KOPT-K1 (cell line): ENCODE results near the gene MRPL53.
"Not testable (repeated sequence)": the region's sequence is repeated elsewhere in the genome, so short reads cannot be mapped to it uniquely, and the experiment has no call there.

Experiments used
- H3K27ac ChIP-seq: fragments of 200-600 bp; sonication (generic); 2 replicates; pipeline ENCODE4 v1.5.1; 2016; ENCODE audit warnings: antibody characterized with exemption, mild to moderate bottlenecking, low read depth, low read length; ENCODE audit not compliant: poor library complexity, severe bottlenecking
- H3K36me3 ChIP-seq: fragments of 200-600 bp; sonication (generic); 2 replicates; pipeline ENCODE4 v1.5.1; 2017; ENCODE audit warnings: antibody characterized with exemption, mild to moderate bottlenecking, low read length, moderate library complexity; ENCODE audit not compliant: insufficient read depth
- H3K9me3 ChIP-seq: fragments of 200-600 bp; sonication (generic); 2 replicates; pipeline ENCODE4 v1.5.1; 2017; ENCODE audit warnings: antibody characterized with exemption, low read length, mild to moderate bottlenecking; ENCODE audit not compliant: insufficient read depth, poor library complexity, severe bottlenecking

The MRPL53 gene

GRCh38 chr2:74454654-74455511 lies 17.6 kb downstream of the MRPL53 start, which contains the start of gene INO80B:
INO80B (plus strand) TSS chr2:74455087; CDS start chr2:74455117, 30 bp downstream.
- Histone ChIP-seq H3K36me3 (no peaks in the 10 kb centered on the region), H3K27ac (peak within 1 kb of the TSS; percentile 55), H3K9me3 (no peaks in the 10 kb centered on the region)

GRCh38 chr2:74450570-74451190 lies 21.8 kb downstream of the MRPL53 start:
- Histone ChIP-seq H3K9me3 (no peaks in the 10 kb centered on the region), H3K36me3 (no peaks in the 10 kb centered on the region), H3K27ac (no peak overlapping the region)

- no peak overlapping the region for H3K27ac ChIP-seq
- H3K36me3 ChIP-seq, result no peaks in the 10 kb centered on the region
- no peaks in the 10 kb centered on the region for H3K9me3 ChIP-seq
These were observed 23.7 kb downstream of the MRPL53 start for GRCh38 chr2:74448771-74449170.

- Histone ChIP-seq H3K9me3 (no peaks in the 10 kb centered on the region), H3K27ac (no peak overlapping the region), H3K36me3 (no peaks in the 10 kb centered on the region)
These were observed 25.1 kb downstream of the MRPL53 start for GRCh38 chr2:74447230-74447999.

GRCh38 chr2:74444498-74445318 lies 27.8 kb downstream of the MRPL53 start:
- Histone ChIP-seq H3K9me3 (no peaks in the 10 kb centered on the region), H3K36me3 (no peaks in the 10 kb centered on the region), H3K27ac (no peak overlapping the region)

GRCh38 chr2:74442483-74443297 lies 29.8 kb downstream of the MRPL53 start:
- not testable (repeated sequence) for H3K27ac ChIP-seq, H3K36me3 ChIP-seq, H3K9me3 ChIP-seq

GRCh38 chr2:74441690-74442482 lies 30.6 kb downstream of the MRPL53 start, which contains the start of gene RTKN:
RTKN (minus strand) TSS chr2:74441937; CDS start chr2:74441816, 121 bp downstream.
- H3K36me3 ChIP-seq, result no peaks in the 10 kb centered on the region
- H3K27ac ChIP-seq, result no peak within 1 kb of the TSS
- no peaks in the 10 kb centered on the region for H3K9me3 ChIP-seq

GRCh38 chr2:74441170-74441689 lies 31.2 kb downstream of the MRPL53 start:
- Histone ChIP-seq H3K36me3 (no peaks in the 10 kb centered on the region), H3K9me3 (no peaks in the 10 kb centered on the region), H3K27ac (no peak overlapping the region)

- Histone ChIP-seq H3K27ac (no peak overlapping the region), H3K36me3 (no peaks in the 10 kb centered on the region), H3K9me3 (no peaks in the 10 kb centered on the region)
These were observed 31.9 kb downstream of the MRPL53 start for GRCh38 chr2:74440378-74441169.

- no peaks in the 10 kb centered on the region for H3K9me3 ChIP-seq
- no peak overlapping the region for H3K27ac ChIP-seq
- no peaks in the 10 kb centered on the region for H3K36me3 ChIP-seq
These were observed 32.6 kb downstream of the MRPL53 start for GRCh38 chr2:74439803-74440377.

- Histone ChIP-seq H3K36me3 (no peaks in the 10 kb centered on the region), H3K27ac (no peak overlapping the region), H3K9me3 (no peaks in the 10 kb centered on the region)
These were observed 33.1 kb downstream of the MRPL53 start for GRCh38 chr2:74439373-74439772.

- H3K36me3 ChIP-seq, result no peaks in the 10 kb centered on the region
- H3K27ac ChIP-seq, result no peak overlapping the region
- H3K9me3 ChIP-seq, result no peaks in the 10 kb centered on the region
These were observed 34.2 kb downstream of the MRPL53 start for GRCh38 chr2:74438248-74438647.
